Subcutaneous adipose tissue (tissue), 4 donors: ENCODE data around the gene ABHD4. TPM values are rescaled to one million over a fixed set of nuclear protein-coding genes. Genes with fewer than 3 reads are reported as not detected.

Experiments used
- CTCF ChIP-seq: fragments of 450-650 bp; IDR thresholded peaks from one replicate; pipeline ENCODE4 v1.5.1; 2016; ENCODE audit warnings: low read depth, mild to moderate bottlenecking, control low read depth, antibody characterized with exemption, moderate library complexity
- total RNA-seq, 4 donors: library from RNA; depleted of rRNA; stranded (reverse); fragments of >200 nt; gene quantifications; one replicate each; pipeline ENCODE4 v1.1.0, GENCODE V29; 2016

The ABHD4 gene
- total RNA-seq, 4 donors from 2014 or later = 22.8 to 43.5 (median 38.1) TPM

- no peak for TF ChIP-seq CTCF
Observed at GRCh38 chr14:22627506-22628263, 29.6 kb downstream of the ABHD4 start.

- no peak for TF ChIP-seq CTCF
Observed at GRCh38 chr14:22629361-22629760, 31.3 kb downstream of the ABHD4 start.

GRCh38 chr14:22630066-22630465 lies 32.0 kb downstream of the ABHD4 start:
- no peak for TF ChIP-seq CTCF

GRCh38 chr14:22630486-22630885 lies 32.4 kb downstream of the ABHD4 start:
- no peak for TF ChIP-seq CTCF

GRCh38 chr14:22634233-22634900 lies 36.3 kb downstream of the ABHD4 start:
- TF ChIP-seq CTCF = no peak

GRCh38 chr14:22640192-22640591 lies 42.1 kb downstream of the ABHD4 start:
- TF ChIP-seq CTCF = no peak

- TF ChIP-seq CTCF = no peak
Observed at GRCh38 chr14:22641846-22642245, 43.7 kb downstream of the ABHD4 start.
